Measurements from ENCODE around the gene PGAP3. TPM values are rescaled to one million over a fixed set of nuclear protein-coding genes. Genes with fewer than 3 reads are reported as not detected.

The PGAP3 gene
- total and polyA plus RNA-seq, 12 donors: 9.2 to 18.2 (median 13.8) TPM

DNA sequence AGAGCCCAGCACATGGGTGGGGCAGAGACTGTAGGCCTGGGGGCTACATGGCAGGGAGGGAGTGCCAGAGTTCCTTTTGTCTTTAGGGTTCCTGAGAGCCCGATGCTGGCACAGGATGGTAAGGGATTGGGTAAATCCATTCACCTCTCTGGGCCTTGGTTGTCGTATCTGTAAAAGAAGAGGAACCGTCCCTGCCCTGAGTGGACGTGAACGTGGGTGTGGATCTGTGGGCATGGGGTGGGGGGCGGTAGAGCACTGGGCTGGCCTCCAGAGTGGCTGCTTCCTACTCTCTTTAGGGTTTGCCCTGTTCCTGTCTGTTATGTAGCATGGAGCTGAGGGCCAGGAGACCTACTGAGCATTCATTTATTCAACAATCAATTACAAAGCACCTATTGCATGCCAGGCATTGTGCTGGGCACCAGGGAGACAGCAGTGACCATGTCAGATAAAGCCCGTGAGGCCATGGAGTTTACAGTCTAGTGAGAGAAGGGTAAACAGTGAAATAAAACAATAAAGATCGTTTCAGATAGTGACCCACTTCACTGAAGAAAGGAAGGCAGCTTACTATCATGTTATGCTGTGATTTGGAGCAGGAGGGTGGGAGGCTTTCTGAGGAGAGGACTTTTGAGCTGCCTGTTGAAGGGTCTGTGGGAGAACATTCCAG lies 35.8 kb downstream of the PGAP3 start:
- TF ChIP-seq, protein P1, sequence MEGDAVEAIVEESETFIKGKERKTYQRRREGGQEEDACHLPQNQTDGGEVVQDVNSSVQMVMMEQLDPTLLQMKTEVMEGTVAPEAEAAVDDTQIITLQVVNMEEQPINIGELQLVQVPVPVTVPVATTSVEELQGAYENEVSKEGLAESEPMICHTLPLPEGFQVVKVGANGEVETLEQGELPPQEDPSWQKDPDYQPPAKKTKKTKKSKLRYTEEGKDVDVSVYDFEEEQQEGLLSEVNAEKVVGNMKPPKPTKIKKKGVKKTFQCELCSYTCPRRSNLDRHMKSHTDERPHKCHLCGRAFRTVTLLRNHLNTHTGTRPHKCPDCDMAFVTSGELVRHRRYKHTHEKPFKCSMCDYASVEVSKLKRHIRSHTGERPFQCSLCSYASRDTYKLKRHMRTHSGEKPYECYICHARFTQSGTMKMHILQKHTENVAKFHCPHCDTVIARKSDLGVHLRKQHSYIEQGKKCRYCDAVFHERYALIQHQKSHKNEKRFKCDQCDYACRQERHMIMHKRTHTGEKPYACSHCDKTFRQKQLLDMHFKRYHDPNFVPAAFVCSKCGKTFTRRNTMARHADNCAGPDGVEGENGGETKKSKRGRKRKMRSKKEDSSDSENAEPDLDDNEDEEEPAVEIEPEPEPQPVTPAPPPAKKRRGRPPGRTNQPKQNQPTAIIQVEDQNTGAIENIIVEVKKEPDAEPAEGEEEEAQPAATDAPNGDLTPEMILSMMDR (IDR thresholded peaks at IDR 0.05): no peak
- Histone ChIP-seq H3K27me3 (no peaks in the 10 kb centered on the region), H3K4me3 (no peak overlapping the region), H3K9me3 (no peaks in the 10 kb centered on the region), H3K27ac (peak overlapping the region in 3 of 10 donors; percentile 23 to 44 (median 28)), H3K4me1 (peaks cover 0 to 37% (median 16%) of the 10 kb centered on the region in 9 donors), H3K36me3 (peaks cover 0 to 35% (median 0%) of the 10 kb centered on the region in 9 donors)
- 65 to 73% methylated on average over 8 of the region's 8 CpGs for WGBS, 2 donors
- no peak for DNase-seq
- no peak for ATAC-seq
- intact Hi-C loops (cut with DNase I): no loop called here

GRCh38 chr17:39650121-39650579 lies 37.7 kb downstream of the PGAP3 start:
- Histone ChIP-seq H3K36me3 (peaks cover 0 to 27% (median 0%) of the 10 kb centered on the region in 9 donors), H3K4me3 (no peak overlapping the region), H3K27ac (no peak overlapping the region), H3K27me3 (no peaks in the 10 kb centered on the region), H3K4me1 (peaks cover 0 to 45% (median 16%) of the 10 kb centered on the region in 9 donors), H3K9me3 (no peaks in the 10 kb centered on the region)
- 92 to 93% methylated on average over 11 of the region's 11 CpGs for WGBS, 2 donors
- intact Hi-C loops (cut with DNase I): no loop called here
- DNase-seq (no peak), ATAC-seq (no peak)
- TF ChIP-seq, protein P1 (IDR thresholded peaks at IDR 0.05): no peak

DNA sequence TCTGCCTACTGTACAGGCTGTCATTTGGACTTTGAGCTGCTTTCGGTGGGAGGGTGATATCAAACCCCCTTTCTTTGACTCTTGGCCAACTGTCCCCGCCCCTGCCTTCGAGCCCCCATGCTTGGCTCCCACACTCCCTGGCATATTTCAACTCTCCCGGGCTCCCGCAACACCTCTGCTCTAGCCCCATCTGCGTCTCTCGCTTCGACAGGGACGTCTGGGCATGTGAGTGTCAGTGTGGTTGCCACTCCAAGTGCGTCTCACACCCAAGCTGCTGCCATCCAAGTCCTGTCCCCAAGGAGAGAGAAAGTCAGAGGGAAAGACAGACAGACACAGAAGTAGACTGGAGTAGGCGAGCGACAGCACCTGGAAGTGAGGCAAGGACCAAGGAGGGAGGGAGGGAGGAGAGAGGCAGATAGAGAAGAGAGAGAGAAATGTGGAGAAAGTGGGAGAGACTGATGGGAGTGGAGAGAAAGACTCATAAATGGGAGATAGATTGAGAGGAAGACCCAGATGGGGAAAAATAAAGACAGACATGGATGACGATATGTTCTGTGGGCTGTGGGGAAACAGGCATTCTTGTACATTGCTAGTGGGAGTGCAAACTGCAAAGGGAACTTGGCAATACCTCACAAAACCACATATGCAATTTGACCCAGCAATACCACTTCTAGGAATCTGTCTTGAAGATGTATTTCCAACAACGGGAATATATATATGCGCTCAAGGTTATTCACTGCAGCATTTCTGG lies 39.1 kb downstream of the PGAP3 start:
- H3K27ac ChIP-seq: no peak overlapping the region
- no peak overlapping the region for H3K4me3 ChIP-seq
- peaks cover 0 to 13% (median 0%) of the 10 kb centered on the region in 9 donors for H3K36me3 ChIP-seq
- ATAC-seq (no peak), DNase-seq (no peak)
- 88 to 92% methylated on average over 15 of the region's 15 CpGs for WGBS, 2 donors
- H3K9me3 ChIP-seq: no peaks in the 10 kb centered on the region
- TF ChIP-seq, protein P1 (IDR thresholded peaks at IDR 0.05): no peak
- intact Hi-C loops (cut with DNase I): no loop called here
- H3K27me3 ChIP-seq: no peaks in the 10 kb centered on the region
- peaks cover under 1 to 47% (median 23%) of the 10 kb centered on the region in 9 donors for H3K4me1 ChIP-seq

- Histone ChIP-seq H3K36me3 (peaks cover 0 to 11% (median 0%) of the 10 kb centered on the region in 9 donors), H3K9me3 (no peaks in the 10 kb centered on the region), H3K27ac (no peak overlapping the region), H3K4me3 (no peak overlapping the region), H3K27me3 (no peaks in the 10 kb centered on the region), H3K4me1 (peaks cover under 1 to 46% (median 22%) of the 10 kb centered on the region in 9 donors)
- ATAC-seq (peak in 2 of 8 donors; percentile 30 to 31), DNase-seq (no peak)
- intact Hi-C loops (cut with DNase I): no loop called here
- WGBS, 2 donors: 61 to 63% methylated on average over 5 of the region's 5 CpGs
- TF ChIP-seq, protein P1 (IDR thresholded peaks at IDR 0.05): no peak
These were observed 40.6 kb downstream of the PGAP3 start for GRCh38 chr17:39647256-39647655.

All from heart right ventricle (tissue), 16 donors.